ENCODE measurements around the gene HDLBP. TPM values are rescaled to one million over a fixed set of nuclear protein-coding genes. Genes with fewer than 3 reads are reported as not detected.
A peak's percentile ranks its signal among the peaks of the same experiment; 100 is the strongest.
"Not testable (repeated sequence)": the region's sequence is repeated elsewhere in the genome, so short reads cannot be mapped to it uniquely, and the experiment has no call there.

Gene HDLBP
- total and polyA plus RNA-seq, 2 experiments from 2014 or later: 613 to 711 TPM

- no peak for TF ChIP-seq EZH2 (IDR thresholded peaks at IDR 0.05; ENCODE audit: insufficient read depth, poor library complexity, severe bottlenecking)
- no peak for TF ChIP-seq EZH2phosphoT487 (IDR thresholded peaks at IDR 0.05; ENCODE audit: insufficient read depth, low read depth)
- Histone ChIP-seq H3K9ac (no peak overlapping the region; the same call in 1 of the 2 replicates), H3K9me3 (ENCODE audit: low read depth) (no peaks in the 10 kb centered on the region), H3K4me3 (no peak overlapping the region), H3F3A (ENCODE audit: insufficient read depth) (peaks cover 20% of the 10 kb centered on the region; the same call in 1 of the 2 replicates), H3K36me3 (ENCODE audit: low read depth) (no peaks in the 10 kb centered on the region; the same call in 1 of the 2 replicates), H3K79me2 (ENCODE audit: insufficient read depth) (peaks cover 100% of the 10 kb centered on the region), H4K20me1 (ENCODE audit: insufficient read depth) (no peaks in the 10 kb centered on the region), H3K27me3 (replicated peaks; ENCODE audit: insufficient read depth) (no peaks in the 10 kb centered on the region), H3K4me1 (ENCODE audit: insufficient read depth) (peaks cover 7% of the 10 kb centered on the region; the same call in 1 of the 2 replicates), H3K27ac (no peak overlapping the region), H3K9me2 (ENCODE audit: insufficient read depth) (no peaks in the 10 kb centered on the region), H3K4me2 (ENCODE audit: unreplicated experiment) (no peak overlapping the region), H2AFZ (no peak overlapping the region)
- WGBS, 2 experiments (ENCODE audit: low coverage in 1 of 2, low lambda C conversion rate in 2 of 2, missing lambda C conversion rate in 2 of 2): 72 to 73% methylated on average over 8 of the region's 8 CpGs
- in situ Hi-C loops (cut with MboI): no loop called here
- peak; percentile 30 for DNase-seq
These were observed 36.1 kb downstream of the HDLBP start for GRCh38 chr2:241279413-241279812.

DNA sequence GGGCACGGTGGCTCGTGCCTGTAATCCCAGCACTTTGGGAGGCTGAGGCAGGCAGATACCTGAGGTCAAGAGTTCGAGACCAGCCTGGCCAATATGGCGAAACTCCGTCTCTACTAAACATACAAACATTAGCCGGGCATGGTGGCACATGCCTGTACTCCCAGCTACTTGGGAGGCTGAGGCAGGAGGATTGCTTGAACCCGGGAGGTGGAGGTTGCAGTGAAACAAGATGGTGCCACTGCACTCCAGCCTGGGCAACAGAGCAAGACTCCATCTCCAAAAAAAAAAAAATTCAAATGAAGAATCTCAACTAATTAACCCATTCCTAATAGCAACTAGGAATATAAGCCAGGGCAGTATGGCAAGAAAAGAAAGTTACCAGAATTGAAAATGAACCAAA lies 37.2 kb downstream of the HDLBP start:
- H3K9ac ChIP-seq; H3K9me2 ChIP-seq (ENCODE audit: insufficient read depth); H3K4me3 ChIP-seq; H3K27me3 ChIP-seq (replicated peaks; ENCODE audit: insufficient read depth); H3K9me3 ChIP-seq (ENCODE audit: low read depth); H3K27ac ChIP-seq; DNase-seq; H4K20me1 ChIP-seq (ENCODE audit: insufficient read depth); H3K4me2 ChIP-seq (ENCODE audit: unreplicated experiment); H3K36me3 ChIP-seq (ENCODE audit: low read depth); H3K4me1 ChIP-seq (ENCODE audit: insufficient read depth); in situ Hi-C loops (cut with MboI); H2AFZ ChIP-seq: not testable (repeated sequence)
- H3K79me2 ChIP-seq (ENCODE audit: insufficient read depth): peaks cover 100% of the 10 kb centered on the region
- 94% methylated on average over 7 of the region's 7 CpGs for WGBS, 2 experiments (ENCODE audit: low coverage in 1 of 2, low lambda C conversion rate in 2 of 2, missing lambda C conversion rate in 2 of 2)
- H3F3A ChIP-seq (ENCODE audit: insufficient read depth): peaks cover 25% of the 10 kb centered on the region

DNA sequence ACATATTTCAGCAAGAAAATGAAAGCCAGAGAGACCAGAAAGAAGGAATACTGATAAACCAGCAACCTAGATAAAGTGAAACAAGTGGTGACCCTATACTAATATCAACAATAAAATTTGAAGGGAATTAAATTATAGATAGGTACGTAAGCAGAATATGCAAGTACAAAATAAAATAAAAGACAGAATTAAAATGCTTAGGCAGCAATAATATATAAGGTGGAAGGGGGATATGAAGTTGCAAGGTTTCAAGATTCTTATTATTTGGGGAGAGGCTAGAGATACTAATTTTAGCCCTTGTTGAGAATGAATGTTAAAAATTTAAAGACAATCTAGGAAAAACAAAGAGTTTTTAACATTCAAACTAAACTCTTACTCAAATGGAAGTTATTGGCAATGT lies 39.6 kb downstream of the HDLBP start:
- no peak for TF ChIP-seq EZH2phosphoT487 (IDR thresholded peaks at IDR 0.05; ENCODE audit: insufficient read depth, low read depth)
- no peak for TF ChIP-seq EZH2 (IDR thresholded peaks at IDR 0.05; ENCODE audit: insufficient read depth, poor library complexity, severe bottlenecking)
- Histone ChIP-seq H3K36me3 (ENCODE audit: low read depth) (no peaks in the 10 kb centered on the region; the same call in 1 of the 2 replicates), H3K79me2 (ENCODE audit: insufficient read depth) (peaks cover 96% of the 10 kb centered on the region), H3K9me3 (ENCODE audit: low read depth) (no peaks in the 10 kb centered on the region), H2AFZ (no peak overlapping the region), H3K27ac (no peak overlapping the region), H3K4me3 (no peak overlapping the region), H3K9me2 (ENCODE audit: insufficient read depth) (no peaks in the 10 kb centered on the region), H3K4me1 (ENCODE audit: insufficient read depth) (peaks cover 12% of the 10 kb centered on the region; the same call in 1 of the 2 replicates), H3K4me2 (ENCODE audit: unreplicated experiment) (no peak overlapping the region), H3F3A (ENCODE audit: insufficient read depth) (peaks cover 28% of the 10 kb centered on the region), H3K9ac (no peak overlapping the region), H4K20me1 (ENCODE audit: insufficient read depth) (peaks cover 7% of the 10 kb centered on the region; the same call in 1 of the 2 replicates), H3K27me3 (replicated peaks; ENCODE audit: insufficient read depth) (no peaks in the 10 kb centered on the region)
- 97 to 100% methylated on average over 1 of the region's 1 CpG for whole genome bisulfite sequencing, 2 experiments (ENCODE audit: low coverage in 1 of 2, low lambda C conversion rate in 2 of 2, missing lambda C conversion rate in 2 of 2)
- in situ Hi-C loops (cut with MboI): no loop called here
- DNase-seq: no peak

GRCh38 chr2:241275504-241275903 lies 40.0 kb downstream of the HDLBP start:
- H3K9ac ChIP-seq: no peak overlapping the region
- in situ Hi-C loops (cut with MboI): no loop called here
- peaks cover 96% of the 10 kb centered on the region for H3K79me2 ChIP-seq (ENCODE audit: insufficient read depth)
- no peak overlapping the region for H3K4me3 ChIP-seq
- no peak overlapping the region for H3K4me2 ChIP-seq (ENCODE audit: unreplicated experiment)
- H3K27ac ChIP-seq: no peak overlapping the region
- TF ChIP-seq EZH2phosphoT487 (IDR thresholded peaks at IDR 0.05; ENCODE audit: insufficient read depth, low read depth): no peak
- no peak for TF ChIP-seq EZH2 (IDR thresholded peaks at IDR 0.05; ENCODE audit: insufficient read depth, poor library complexity, severe bottlenecking)
- H3K27me3 ChIP-seq (replicated peaks; ENCODE audit: insufficient read depth): no peaks in the 10 kb centered on the region
- H4K20me1 ChIP-seq (ENCODE audit: insufficient read depth): peaks cover 11% of the 10 kb centered on the region; the same call in 1 of the 2 replicates
- no peaks in the 10 kb centered on the region; the same call in 1 of the 2 replicates for H3K36me3 ChIP-seq (ENCODE audit: low read depth)
- no peak for DNase-seq
- H3F3A ChIP-seq (ENCODE audit: insufficient read depth): peaks cover 32% of the 10 kb centered on the region
- WGBS, 2 experiments (ENCODE audit: low coverage in 1 of 2, low lambda C conversion rate in 2 of 2, missing lambda C conversion rate in 2 of 2): 93 to 100% methylated on average over 1 of the region's 1 CpG
- no peaks in the 10 kb centered on the region for H3K9me2 ChIP-seq (ENCODE audit: insufficient read depth)
- H2AFZ ChIP-seq: no peak overlapping the region
- H3K4me1 ChIP-seq (ENCODE audit: insufficient read depth): peaks cover 15% of the 10 kb centered on the region; the same call in 1 of the 2 replicates
- H3K9me3 ChIP-seq (ENCODE audit: low read depth): no peaks in the 10 kb centered on the region

DNA sequence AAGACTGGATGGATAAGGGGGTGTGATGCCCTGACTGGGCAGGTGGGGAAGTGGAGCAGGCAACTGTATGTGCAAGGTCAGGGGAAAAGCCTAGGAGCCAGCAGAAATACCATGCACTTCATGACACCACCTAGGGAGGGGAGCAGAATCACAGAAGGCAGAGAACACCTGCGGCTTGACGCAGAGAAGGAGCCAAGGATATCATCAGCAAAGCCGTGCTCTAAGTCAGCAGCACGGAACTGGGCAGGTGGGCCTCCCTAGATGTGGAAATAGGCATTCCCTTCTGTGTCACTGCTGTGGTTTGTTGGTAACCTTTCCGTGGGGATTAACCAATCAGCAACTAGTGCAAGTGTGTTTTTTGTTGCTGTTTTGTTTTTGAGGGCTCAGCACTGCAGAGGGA lies 41.3 kb downstream of the HDLBP start:
- no peaks in the 10 kb centered on the region for H3K9me3 ChIP-seq (ENCODE audit: low read depth)
- no peak overlapping the region for H3K9ac ChIP-seq
- in situ Hi-C loops (cut with MboI): no loop called here
- H3K4me3 ChIP-seq: no peak overlapping the region
- TF ChIP-seq EZH2 (IDR thresholded peaks at IDR 0.05; ENCODE audit: insufficient read depth, poor library complexity, severe bottlenecking): no peak
- TF ChIP-seq EZH2phosphoT487 (IDR thresholded peaks at IDR 0.05; ENCODE audit: insufficient read depth, low read depth): no peak
- peaks cover 34% of the 10 kb centered on the region for H3F3A ChIP-seq (ENCODE audit: insufficient read depth)
- H2AFZ ChIP-seq: no peak overlapping the region
- no peaks in the 10 kb centered on the region for H3K9me2 ChIP-seq (ENCODE audit: insufficient read depth)
- H3K36me3 ChIP-seq (ENCODE audit: low read depth): no peaks in the 10 kb centered on the region; the same call in 1 of the 2 replicates
- WGBS, 2 experiments (ENCODE audit: low coverage in 1 of 2, low lambda C conversion rate in 2 of 2, missing lambda C conversion rate in 2 of 2): 78 to 86% methylated on average over 5 of the region's 5 CpGs
- H3K4me1 ChIP-seq (ENCODE audit: insufficient read depth): peaks cover 24% of the 10 kb centered on the region
- DNase-seq: peak; percentile 5
- peaks cover 96% of the 10 kb centered on the region for H3K79me2 ChIP-seq (ENCODE audit: insufficient read depth)
- no peaks in the 10 kb centered on the region for H3K27me3 ChIP-seq (replicated peaks; ENCODE audit: insufficient read depth)
- peaks cover 22% of the 10 kb centered on the region; the same call in 1 of the 2 replicates for H4K20me1 ChIP-seq (ENCODE audit: insufficient read depth)
- H3K4me2 ChIP-seq (ENCODE audit: unreplicated experiment): no peak overlapping the region
- H3K27ac ChIP-seq: no peak overlapping the region
